ENCODE measurements around the gene CPSF3.

Gene CPSF3

DNA sequence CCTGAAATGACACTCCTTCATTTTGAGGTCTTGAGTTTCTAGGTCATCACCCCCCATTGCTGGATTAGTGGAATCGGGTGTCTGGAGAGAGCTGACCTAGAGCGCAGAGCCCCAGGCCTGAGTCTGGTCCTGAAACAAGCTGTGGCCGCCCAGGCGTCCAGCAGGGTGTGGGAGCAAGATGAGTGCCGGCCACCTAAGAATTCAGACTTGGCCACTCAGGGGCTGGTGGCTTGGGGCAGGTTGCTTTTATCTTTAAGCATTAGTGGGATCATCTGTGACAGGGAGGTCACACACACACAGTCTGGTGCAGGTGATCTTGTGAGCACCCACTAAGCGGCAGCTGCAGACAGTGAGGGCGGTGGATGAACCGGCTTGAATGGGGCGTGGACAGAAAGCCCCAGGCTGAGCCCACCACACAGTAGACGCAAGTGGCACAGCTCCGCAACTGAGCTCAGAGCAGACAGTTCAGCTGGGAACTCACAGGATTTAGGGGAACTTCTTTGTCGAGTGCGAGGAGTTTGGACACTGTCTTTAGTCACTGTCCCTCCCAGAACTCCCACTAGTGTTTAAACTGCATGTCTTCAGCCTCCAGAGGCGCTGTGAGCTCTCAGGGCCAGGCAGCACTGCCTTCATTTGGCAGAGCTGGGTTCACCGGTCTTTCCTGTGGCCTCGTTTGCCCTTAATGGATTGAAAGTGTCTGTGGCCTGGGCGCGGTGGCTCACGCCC is 21.6 kb upstream of the CPSF3 start:
- TF ChIP-seq, protein P1, sequence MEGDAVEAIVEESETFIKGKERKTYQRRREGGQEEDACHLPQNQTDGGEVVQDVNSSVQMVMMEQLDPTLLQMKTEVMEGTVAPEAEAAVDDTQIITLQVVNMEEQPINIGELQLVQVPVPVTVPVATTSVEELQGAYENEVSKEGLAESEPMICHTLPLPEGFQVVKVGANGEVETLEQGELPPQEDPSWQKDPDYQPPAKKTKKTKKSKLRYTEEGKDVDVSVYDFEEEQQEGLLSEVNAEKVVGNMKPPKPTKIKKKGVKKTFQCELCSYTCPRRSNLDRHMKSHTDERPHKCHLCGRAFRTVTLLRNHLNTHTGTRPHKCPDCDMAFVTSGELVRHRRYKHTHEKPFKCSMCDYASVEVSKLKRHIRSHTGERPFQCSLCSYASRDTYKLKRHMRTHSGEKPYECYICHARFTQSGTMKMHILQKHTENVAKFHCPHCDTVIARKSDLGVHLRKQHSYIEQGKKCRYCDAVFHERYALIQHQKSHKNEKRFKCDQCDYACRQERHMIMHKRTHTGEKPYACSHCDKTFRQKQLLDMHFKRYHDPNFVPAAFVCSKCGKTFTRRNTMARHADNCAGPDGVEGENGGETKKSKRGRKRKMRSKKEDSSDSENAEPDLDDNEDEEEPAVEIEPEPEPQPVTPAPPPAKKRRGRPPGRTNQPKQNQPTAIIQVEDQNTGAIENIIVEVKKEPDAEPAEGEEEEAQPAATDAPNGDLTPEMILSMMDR (IDR thresholded peaks at IDR 0.05; ENCODE audit: insufficient read depth, low read length, poor library complexity, severe bottlenecking) = no peak
- no peak for TF ChIP-seq EZH2phosphoT487 (conservative IDR thresholded peaks at IDR 0.05; ENCODE audit: low read length)
- no peak overlapping the region for H3K27ac ChIP-seq (ENCODE audit: low read depth, low read length)

DNA sequence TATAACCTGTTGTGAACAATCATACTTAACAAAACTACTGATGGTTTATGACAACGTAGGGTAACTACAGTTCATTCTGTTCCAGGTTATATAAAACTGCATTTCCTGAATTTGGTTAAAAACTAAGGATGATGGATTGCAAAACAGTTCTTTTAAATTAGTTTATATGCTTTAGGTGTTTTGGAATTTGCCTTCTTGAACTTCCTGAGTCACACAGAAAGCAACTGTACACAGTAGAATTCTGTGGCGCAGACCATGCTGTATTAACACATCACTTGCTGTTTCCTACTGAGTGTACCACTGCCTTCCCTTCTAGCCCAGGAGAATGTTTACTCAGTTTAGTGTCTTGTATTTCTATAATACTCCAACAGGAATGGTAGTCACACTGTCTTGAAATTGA is 19.5 kb upstream of the CPSF3 start:
- H3K9ac ChIP-seq (ENCODE audit: low read length) = no peak overlapping the region
- no peaks in the 10 kb centered on the region for H3K9me2 ChIP-seq (replicated peaks; ENCODE audit: insufficient read depth, low read length)
- H3K27ac ChIP-seq (ENCODE audit: low read depth, low read length) = no peak overlapping the region
- H3K79me2 ChIP-seq (ENCODE audit: insufficient read depth, low read length) = no peaks in the 10 kb centered on the region
- no peaks in the 10 kb centered on the region for H3F3A ChIP-seq (ENCODE audit: insufficient read depth)
- no peak overlapping the region for H2AFZ ChIP-seq (ENCODE audit: low read depth, low read length, severe bottlenecking)
- H3K9me3 ChIP-seq (ENCODE audit: insufficient read depth, low read length) = no peaks in the 10 kb centered on the region
- H3K36me3 ChIP-seq (ENCODE audit: low read length) = no peaks in the 10 kb centered on the region
- no peak overlapping the region for H3K4me3 ChIP-seq (ENCODE audit: insufficient read depth, low read length, poor library complexity, severe bottlenecking)
- TF ChIP-seq, protein P1 (IDR thresholded peaks at IDR 0.05; ENCODE audit: insufficient read depth, low read length, poor library complexity, severe bottlenecking) = no peak
- TF ChIP-seq EZH2phosphoT487 (conservative IDR thresholded peaks at IDR 0.05; ENCODE audit: low read length) = no peak
- no peaks in the 10 kb centered on the region for H4K20me1 ChIP-seq (ENCODE audit: low read depth, low read length)
- H3K27me3 ChIP-seq (ENCODE audit: low read length) = no peaks in the 10 kb centered on the region
- H3K4me2 ChIP-seq (ENCODE audit: low read depth, low read length, poor library complexity, severe bottlenecking) = no peak overlapping the region

More for the DNA sequence above, 21.6 kb upstream of the CPSF3 start:
- no peaks in the 10 kb centered on the region for H3K79me2 ChIP-seq (ENCODE audit: insufficient read depth, low read length)
- H4K20me1 ChIP-seq (ENCODE audit: low read depth, low read length) = no peaks in the 10 kb centered on the region
- H2AFZ ChIP-seq (ENCODE audit: low read depth, low read length, severe bottlenecking) = no peak overlapping the region
- H3K27me3 ChIP-seq (ENCODE audit: low read length) = no peaks in the 10 kb centered on the region
- no peaks in the 10 kb centered on the region for H3F3A ChIP-seq (ENCODE audit: insufficient read depth)
- no peaks in the 10 kb centered on the region for H3K9me3 ChIP-seq (ENCODE audit: insufficient read depth, low read length)
- H3K4me2 ChIP-seq (ENCODE audit: low read depth, low read length, poor library complexity, severe bottlenecking) = no peak overlapping the region
- H3K9ac ChIP-seq (ENCODE audit: low read length) = no peak overlapping the region
- H3K36me3 ChIP-seq (ENCODE audit: low read length) = no peaks in the 10 kb centered on the region
- no peak overlapping the region for H3K4me3 ChIP-seq (ENCODE audit: insufficient read depth, low read length, poor library complexity, severe bottlenecking)
- no peaks in the 10 kb centered on the region for H3K9me2 ChIP-seq (replicated peaks; ENCODE audit: insufficient read depth, low read length)

DNA sequence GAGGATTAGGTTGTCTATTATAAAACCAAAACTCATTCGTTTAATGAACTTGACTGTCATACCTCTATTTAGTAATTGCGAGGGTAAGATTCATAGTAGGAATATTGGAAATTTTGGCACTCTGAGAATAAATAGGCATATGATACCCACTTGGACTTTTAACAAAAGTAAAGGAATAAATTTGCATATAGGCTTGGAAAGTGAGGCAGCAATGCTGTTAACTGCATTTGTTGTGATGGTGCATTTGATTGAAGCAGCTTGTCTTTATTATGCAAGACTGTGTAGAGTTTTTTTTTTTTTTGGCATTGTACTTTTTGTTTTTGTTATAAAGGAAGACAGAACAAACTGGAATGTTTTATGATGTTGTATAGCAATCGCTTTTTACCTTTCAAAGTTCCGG is 19.0 kb upstream of the CPSF3 start:
- Histone ChIP-seq H3K79me2 (ENCODE audit: insufficient read depth, low read length) (no peaks in the 10 kb centered on the region), H4K20me1 (ENCODE audit: low read depth, low read length) (no peaks in the 10 kb centered on the region), H3K27me3 (ENCODE audit: low read length) (no peaks in the 10 kb centered on the region), H3K27ac (ENCODE audit: low read depth, low read length) (no peak overlapping the region), H3K9me2 (replicated peaks; ENCODE audit: insufficient read depth, low read length) (no peaks in the 10 kb centered on the region), H2AFZ (ENCODE audit: low read depth, low read length, severe bottlenecking) (no peak overlapping the region), H3K9me3 (ENCODE audit: insufficient read depth, low read length) (no peaks in the 10 kb centered on the region), H3K36me3 (ENCODE audit: low read length) (no peaks in the 10 kb centered on the region), H3K4me2 (ENCODE audit: low read depth, low read length, poor library complexity, severe bottlenecking) (no peak overlapping the region), H3F3A (ENCODE audit: insufficient read depth) (no peaks in the 10 kb centered on the region), H3K4me3 (ENCODE audit: insufficient read depth, low read length, poor library complexity, severe bottlenecking) (no peak overlapping the region), H3K9ac (ENCODE audit: low read length) (no peak overlapping the region)
- TF ChIP-seq, protein P1 (IDR thresholded peaks at IDR 0.05; ENCODE audit: insufficient read depth, low read length, poor library complexity, severe bottlenecking) = no peak
